Kidney (tissue), 14 donors: ENCODE data around the gene GTF3C4. TPM values are rescaled to one million over a fixed set of nuclear protein-coding genes. Genes with fewer than 3 reads are reported as not detected.

Source experiments
- DNase-seq, 5 donors: peaks; one replicate each; pipeline ENCODE4 v3.0.0-alpha.2; 2013 to 2020
- FAIRE-seq: peaks from 2 replicates; lab custom pipeline; 2012; peaks lifted over from hg19 to GRCh38; lab: Jason Lieb, UNC
- H3K27ac ChIP-seq, 2 donors: one replicate each; pipeline ENCODE4 v1.7.0; 2013; ENCODE audit warnings: low read depth in 2 of 2, low read length in 2 of 2, inconsistent platforms in 1 of 2
- H3K27me3 ChIP-seq: one replicate; pipeline ENCODE4 v1.7.1; 2013; ENCODE audit warnings: low read length, inconsistent platforms; ENCODE audit not compliant: control insufficient read depth, insufficient read depth
- H3K36me3 ChIP-seq, 3 donors: one replicate each; pipeline versions ENCODE4 v1.7.0 to v1.7.1; 2013; ENCODE audit warnings: low read length in 3 of 3, control low read depth in 1 of 3, inconsistent platforms in 1 of 3; ENCODE audit not compliant: insufficient read depth in 3 of 3, control insufficient read depth in 2 of 3
- H3K4me1 ChIP-seq, 3 donors: one replicate each; pipeline versions ENCODE4 v1.7.0 to v1.7.1; 2013; ENCODE audit warnings: low read length in 3 of 3, inconsistent platforms in 1 of 3, low read depth in 1 of 3; ENCODE audit not compliant: control insufficient read depth in 2 of 3, insufficient read depth in 2 of 3
- H3K4me3 ChIP-seq, 3 donors: one replicate each; pipeline versions ENCODE4 v1.7.0 to v1.8.1; 2013; ENCODE audit warnings: low read length in 3 of 3, control low read depth in 1 of 3, inconsistent platforms in 1 of 3
- H3K9ac ChIP-seq, 3 donors: one replicate each; pipeline versions ENCODE4 v1.7.0 to v1.7.1; 2013; ENCODE audit warnings: low read length in 3 of 3, control low read depth in 1 of 3, inconsistent platforms in 1 of 3
- H3K9me3 ChIP-seq, 3 donors: one replicate each; pipeline versions ENCODE4 v1.7.0 to v1.7.1; 2013; ENCODE audit warnings: low read length in 3 of 3, control low read depth in 1 of 3, inconsistent platforms in 1 of 3; ENCODE audit not compliant: control insufficient read depth in 2 of 3, insufficient read depth in 1 of 3
- CTCF ChIP-seq: IDR thresholded peaks from 3 replicates; pipeline ENCODE4 v1.5.1; 2012; ENCODE audit warnings: mild to moderate bottlenecking, moderate library complexity, borderline replicate concordance; ENCODE audit not compliant: insufficient read depth; ENCODE audit errors: extremely low read depth
- intact Hi-C: fragments of 100-400 bp; cut with DNase I; formaldehyde crosslinking; loops from one replicate; pipeline ENCODE4 v1.11.1; 2022
- polyA plus RNA-seq: library from polyadenylated mRNA; stranded (reverse); fragments of 350-450 nt; fragmentation: Illumina TruSeq; extraction: RNeasy Lipid Tissue Mini Kit (QIAGEN cat#74804); gene quantifications from one replicate; pipeline ENCODE4 v1.2.3, GENCODE V29; 2014; ENCODE audit warnings: low read depth, low replicate concordance; ENCODE audit not compliant: insufficient read depth
- total RNA-seq: library from RNA; stranded (reverse); fragmentation: NEBNext Ultra II Directional; extraction: Animal tissue kit (Norgen Biotek cat#: 25700); gene quantifications from one replicate; pipeline ENCODE4 v1.2.1, GENCODE V29; 2021
- donor health status: control.
- donor health status: control.
- donor health status: control.
- donor health status: control.
- donor health status: control.
- donor health status: DM: yes; HTN: yes; CAD: no.
- donor health status: Normal renal cell carcinoma (clear cell type).

The GTF3C4 gene
- total and polyA plus RNA-seq, 2 donors from 2014 or later = 3.7 to 21.0 TPM

- Histone ChIP-seq H3K27me3 (no peaks in the 10 kb centered on the region), H3K4me1 (no peaks in the 10 kb centered on the region), H3K9ac (no peak overlapping the region), H3K4me3 (no peak overlapping the region), H3K9me3 (no peaks in the 10 kb centered on the region), H3K27ac (no peak overlapping the region), H3K36me3 (no peaks in the 10 kb centered on the region)
- no peak for TF ChIP-seq CTCF
- DNase-seq (no peak), FAIRE-seq (no peak)
- intact Hi-C loops = no loop called here
Observed at GRCh38 chr9:132732326-132733259, 62.3 kb downstream of the GTF3C4 start.

GRCh38 chr9:132733260-132733815, 63.1 kb downstream of the GTF3C4 start:
- DNase-seq (no peak), FAIRE-seq (no peak)
- Histone ChIP-seq H3K27me3 (no peaks in the 10 kb centered on the region), H3K9me3 (no peaks in the 10 kb centered on the region), H3K9ac (no peak overlapping the region), H3K4me1 (no peaks in the 10 kb centered on the region), H3K27ac (no peak overlapping the region), H3K36me3 (no peaks in the 10 kb centered on the region), H3K4me3 (no peak overlapping the region)
- TF ChIP-seq CTCF = no peak
- intact Hi-C loops = no loop called here

- Histone ChIP-seq H3K9me3 (no peaks in the 10 kb centered on the region), H3K27ac (no peak overlapping the region), H3K27me3 (peaks cover 12% of the 10 kb centered on the region), H3K9ac (no peak overlapping the region), H3K4me1 (peaks cover 0 to 4% (median 0%) of the 10 kb centered on the region in 3 donors), H3K4me3 (no peak overlapping the region), H3K36me3 (no peaks in the 10 kb centered on the region)
- DNase-seq = no peak
- no peak for TF ChIP-seq CTCF
- intact Hi-C loops = no loop called here
- FAIRE-seq = no peak
Observed at GRCh38 chr9:132739710-132740310, 69.5 kb downstream of the GTF3C4 start.
